ENCODE data around the gene ATAD3B.
"Not testable (repeated sequence)": the region's sequence is repeated elsewhere in the genome, so short reads cannot be mapped to it uniquely, and the experiment has no call there.

ATAD3B gene

GRCh38 chr1:1507305-1507704 lies 35.7 kb downstream of the ATAD3B start:
- peak overlapping the region in 2 of 3 experiments; percentile 46 to 54 for H3K27ac Mint-ChIP-seq
- H3K36me3 Mint-ChIP-seq (ENCODE audit: low read depth) = no peaks in the 10 kb centered on the region
- no peaks in the 10 kb centered on the region for H3K9me3 Mint-ChIP-seq
- peaks cover 20% of the 10 kb centered on the region for H3K4me1 Mint-ChIP-seq
- H3K4me3 Mint-ChIP-seq = peak overlapping the region in 2 of 3 experiments; percentile 30 to 51
- H3K27me3 Mint-ChIP-seq (ENCODE audit: low read depth) = no peaks in the 10 kb centered on the region
- no peak for TF ChIP-seq CTCF (IDR thresholded peaks at IDR 0.05; ENCODE audit: unreplicated experiment in 3 of 3)

- not testable (repeated sequence) for H3K27me3 Mint-ChIP-seq (ENCODE audit: low read depth); H3K9me3 Mint-ChIP-seq; H3K27ac Mint-ChIP-seq; H3K36me3 Mint-ChIP-seq (ENCODE audit: low read depth); H3K4me3 Mint-ChIP-seq
- H3K4me1 Mint-ChIP-seq = peaks cover 20% of the 10 kb centered on the region
Measured at GRCh38 chr1:1508775-1509464, 37.4 kb downstream of the ATAD3B start.

- H3K9me3 Mint-ChIP-seq; H3K27ac Mint-ChIP-seq; H3K4me3 Mint-ChIP-seq; H3K36me3 Mint-ChIP-seq (ENCODE audit: low read depth); H3K27me3 Mint-ChIP-seq (ENCODE audit: low read depth): not testable (repeated sequence)
- peaks cover 20% of the 10 kb centered on the region for H3K4me1 Mint-ChIP-seq
Measured at GRCh38 chr1:1509465-1509850, 37.9 kb downstream of the ATAD3B start.

- no peaks in the 10 kb centered on the region for H3K27me3 Mint-ChIP-seq (ENCODE audit: low read depth)
- H3K4me3 Mint-ChIP-seq = peak overlapping the region; percentile 93 to 97 (median 95)
- H3K27ac Mint-ChIP-seq = peak overlapping the region; percentile 94 to 99 (median 97)
- no peak for TF ChIP-seq CTCF (IDR thresholded peaks at IDR 0.05; ENCODE audit: unreplicated experiment in 3 of 3)
- H3K9me3 Mint-ChIP-seq = no peaks in the 10 kb centered on the region
- H3K4me1 Mint-ChIP-seq = peaks cover 6% of the 10 kb centered on the region
- H3K36me3 Mint-ChIP-seq (ENCODE audit: low read depth) = peaks cover 4% of the 10 kb centered on the region
Measured at GRCh38 chr1:1510912-1511532, 39.5 kb downstream of the ATAD3B start.

- no peaks in the 10 kb centered on the region for H3K27me3 Mint-ChIP-seq (ENCODE audit: low read depth)
- TF ChIP-seq CTCF (IDR thresholded peaks at IDR 0.05; ENCODE audit: unreplicated experiment in 3 of 3) = no peak
- H3K36me3 Mint-ChIP-seq (ENCODE audit: low read depth) = peaks cover 4% of the 10 kb centered on the region
- H3K4me1 Mint-ChIP-seq = peaks cover 6% of the 10 kb centered on the region
- peak within 1 kb of the TSS; percentile 94 to 99 (median 97) for H3K27ac Mint-ChIP-seq
- H3K4me3 Mint-ChIP-seq = peak within 1 kb of the TSS; percentile 95 to 97 (median 96)
- H3K9me3 Mint-ChIP-seq = no peaks in the 10 kb centered on the region
Measured at GRCh38 chr1:1511533-1512285, 40.1 kb downstream of the ATAD3B start, which contains the start of gene ATAD3A. TSS of gene ATAD3A (plus strand) at chr1:1512162. CDS start at chr1:1512269, 107 bp downstream.

- H3K36me3 Mint-ChIP-seq (ENCODE audit: low read depth); H3K27ac Mint-ChIP-seq; H3K4me1 Mint-ChIP-seq; H3K27me3 Mint-ChIP-seq (ENCODE audit: low read depth); H3K9me3 Mint-ChIP-seq: not testable (repeated sequence)
- H3K4me3 Mint-ChIP-seq = peak overlapping the region; percentile 67 to 78 (median 71)
Measured at GRCh38 chr1:1512425-1512824, 40.9 kb downstream of the ATAD3B start.

- H3K36me3 Mint-ChIP-seq (ENCODE audit: low read depth) = peaks cover 14% of the 10 kb centered on the region
- H3K4me1 Mint-ChIP-seq; H3K9me3 Mint-ChIP-seq; H3K27me3 Mint-ChIP-seq (ENCODE audit: low read depth); H3K27ac Mint-ChIP-seq: not testable (repeated sequence)
- H3K4me3 Mint-ChIP-seq = peak overlapping the region; percentile 74 to 77 (median 77)
Measured at GRCh38 chr1:1513675-1514074, 42.1 kb downstream of the ATAD3B start.

GRCh38 chr1:1514376-1514775 lies 42.8 kb downstream of the ATAD3B start:
- not testable (repeated sequence) for H3K9me3 Mint-ChIP-seq; H3K4me1 Mint-ChIP-seq; H3K27me3 Mint-ChIP-seq (ENCODE audit: low read depth); H3K27ac Mint-ChIP-seq
- H3K4me3 Mint-ChIP-seq = peak overlapping the region in 1 of 3 experiments; percentile 71
- H3K36me3 Mint-ChIP-seq (ENCODE audit: low read depth) = peaks cover 17% of the 10 kb centered on the region

- peaks cover 17% of the 10 kb centered on the region for H3K36me3 Mint-ChIP-seq (ENCODE audit: low read depth)
- H3K4me3 Mint-ChIP-seq; H3K4me1 Mint-ChIP-seq; H3K27me3 Mint-ChIP-seq (ENCODE audit: low read depth); H3K27ac Mint-ChIP-seq; H3K9me3 Mint-ChIP-seq: not testable (repeated sequence)
Measured at GRCh38 chr1:1516923-1517322, 45.4 kb downstream of the ATAD3B start.

Measured in nephron (organoid).